PC-9 (cell line): Measurements from ENCODE around the gene ATP5ME. TPM values are rescaled to one million over a fixed set of nuclear protein-coding genes. Genes with fewer than 3 reads are reported as not detected.
"Not testable (repeated sequence)": the region's sequence is repeated elsewhere in the genome, so short reads cannot be mapped to it uniquely, and the experiment has no call there.

ENCODE experiments used
- BruUV-seq: library from RNA; stranded (reverse); fragments of 400-500 nt; replicated peaks from 2 replicates; lab custom pipeline; 2021; lab: Mats Ljungman, UMichigan
- CTCF ChIA-PET: fragments of 300-600 bp; sonication (Branson Sonifier 250); formaldehyde crosslinking; loops from one replicate; lab custom pipeline; 2022; ENCODE audit warnings: antibody characterized with exemption; lab: Charles Lee
- POLR2A ChIA-PET: fragments of 300-600 bp; sonication (Branson Sonifier 250); formaldehyde crosslinking; loops from one replicate; lab custom pipeline; 2022; ENCODE audit warnings: antibody characterized with exemption; ENCODE audit not compliant: unreplicated experiment; lab: Charles Lee
- DNase-seq, 2 experiments: peaks; one replicate each; pipeline versions ENCODE4 v3.0.0 to v3.0.0-alpha.2; 2015 to 2022; ENCODE audit warnings: mixed read lengths in 1 of 2
- H2AFZ ChIP-seq: fragments of 200-600 bp; sonication (generic); 2 replicates; pipeline ENCODE4 v1.8.1; 2017; ENCODE audit warnings: antibody characterized with exemption
- H3F3A ChIP-seq: fragments of 200-600 bp; sonication (generic); 2 replicates; pipeline ENCODE4 v1.8.1; 2017; ENCODE audit warnings: antibody characterized with exemption, mild to moderate bottlenecking, low read depth; ENCODE audit not compliant: insufficient read depth
- H3K27ac ChIP-seq: fragments of 200-600 bp; sonication (generic); 2 replicates; pipeline ENCODE4 v1.6.1; 2016; ENCODE audit warnings: mixed run types
- H3K27me3 ChIP-seq: fragments of 200-600 bp; sonication (generic); 2 replicates; pipeline ENCODE4 v1.6.1; 2016; ENCODE audit warnings: low read depth, mixed run types; ENCODE audit not compliant: insufficient read depth
- H3K36me3 ChIP-seq: fragments of 200-600 bp; sonication (generic); 2 replicates; pipeline ENCODE4 v1.6.1; 2016; ENCODE audit warnings: low read depth, mixed run types
- H3K4me1 ChIP-seq: fragments of 200-600 bp; sonication (generic); replicated peaks from 2 replicates; pipeline ENCODE4 v1.6.1; 2016; ENCODE audit warnings: mixed run types; ENCODE audit not compliant: insufficient read depth
- H3K4me2 ChIP-seq: fragments of 200-600 bp; sonication (generic); 2 replicates; pipeline ENCODE4 v1.6.1; 2017; ENCODE audit warnings: mixed run types
- H3K4me3 ChIP-seq: fragments of 200-600 bp; sonication (generic); 2 replicates; pipeline ENCODE4 v1.6.1; 2016; ENCODE audit warnings: mixed run types
- H3K79me2 ChIP-seq: fragments of 200-600 bp; sonication (generic); 2 replicates; pipeline ENCODE4 v1.6.1; 2017; ENCODE audit warnings: low read depth, mixed run types
- H3K9me2 ChIP-seq: fragments of 200-600 bp; sonication (generic); 2 replicates; pipeline ENCODE4 v1.8.1; 2017; ENCODE audit warnings: mild to moderate bottlenecking; ENCODE audit not compliant: insufficient read depth
- H3K9me3 ChIP-seq: fragments of 200-600 bp; sonication (generic); 2 replicates; pipeline ENCODE4 v1.8.1; 2016; ENCODE audit warnings: low read depth; ENCODE audit not compliant: insufficient read depth
- H4K20me1 ChIP-seq: fragments of 200-600 bp; sonication (generic); 2 replicates; pipeline ENCODE4 v1.8.1; 2017; ENCODE audit not compliant: insufficient read depth
- EZH2 ChIP-seq: fragments of 200-600 bp; sonication (generic); IDR thresholded peaks from 2 replicates; pipeline ENCODE4 v1.8.0; 2017; ENCODE audit warnings: antibody characterized with exemption, low read depth
- intact Hi-C: fragments of 100-400 bp; cut with micrococcal nuclease; formaldehyde crosslinking; loops from one replicate; pipeline ENCODE4 v1.10.0; 2022; ENCODE audit not compliant: unreplicated experiment
- total RNA-seq: library from RNA; stranded (reverse); gene quantifications from 2 replicates; pipeline ENCODE4 v1.2.3, GENCODE V29; 2021
- TF ChIP-seq, protein P1 (sequence below): fragments of 200-600 bp; sonication (generic); conservative IDR thresholded peaks from 2 replicates; pipeline ENCODE4 v1.6.1; 2017; ENCODE audit warnings: mixed run types, antibody characterized with exemption, mild to moderate bottlenecking, moderate library complexity

Gene ATP5ME
- total RNA-seq, 1 experiment from 2014 or later, result 334 TPM

DNA sequence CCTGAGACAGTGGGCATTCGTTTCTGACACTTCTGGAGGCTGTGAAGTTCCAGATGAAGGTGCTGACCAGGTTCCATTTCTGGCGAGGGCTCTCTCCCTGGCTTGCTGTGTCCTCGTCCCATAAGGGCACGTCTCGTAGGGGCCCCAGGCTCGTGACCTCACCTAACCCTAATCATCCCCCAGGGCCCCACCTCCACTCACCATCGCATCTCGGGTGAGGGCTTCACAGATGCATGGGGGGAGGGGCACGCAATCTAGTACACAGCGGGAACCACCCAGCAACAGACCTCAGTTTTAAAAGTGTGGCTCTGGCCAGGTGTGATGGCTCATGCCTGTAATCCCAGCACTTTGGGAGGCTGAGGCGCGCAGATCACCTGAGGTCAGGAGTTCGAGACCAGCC, 26.6 kb downstream of the ATP5ME start:
- no TSS peak for BruUV-seq
- no peaks in the 10 kb centered on the region for H3F3A ChIP-seq
- no peak overlapping the region for H3K4me3 ChIP-seq
- H3K4me2 ChIP-seq, result no peak overlapping the region
- no peaks in the 10 kb centered on the region for H3K79me2 ChIP-seq
- peaks cover 80% of the 10 kb centered on the region for H3K27me3 ChIP-seq
- TF ChIP-seq EZH2, result no peak
- TF ChIP-seq, protein P1, sequence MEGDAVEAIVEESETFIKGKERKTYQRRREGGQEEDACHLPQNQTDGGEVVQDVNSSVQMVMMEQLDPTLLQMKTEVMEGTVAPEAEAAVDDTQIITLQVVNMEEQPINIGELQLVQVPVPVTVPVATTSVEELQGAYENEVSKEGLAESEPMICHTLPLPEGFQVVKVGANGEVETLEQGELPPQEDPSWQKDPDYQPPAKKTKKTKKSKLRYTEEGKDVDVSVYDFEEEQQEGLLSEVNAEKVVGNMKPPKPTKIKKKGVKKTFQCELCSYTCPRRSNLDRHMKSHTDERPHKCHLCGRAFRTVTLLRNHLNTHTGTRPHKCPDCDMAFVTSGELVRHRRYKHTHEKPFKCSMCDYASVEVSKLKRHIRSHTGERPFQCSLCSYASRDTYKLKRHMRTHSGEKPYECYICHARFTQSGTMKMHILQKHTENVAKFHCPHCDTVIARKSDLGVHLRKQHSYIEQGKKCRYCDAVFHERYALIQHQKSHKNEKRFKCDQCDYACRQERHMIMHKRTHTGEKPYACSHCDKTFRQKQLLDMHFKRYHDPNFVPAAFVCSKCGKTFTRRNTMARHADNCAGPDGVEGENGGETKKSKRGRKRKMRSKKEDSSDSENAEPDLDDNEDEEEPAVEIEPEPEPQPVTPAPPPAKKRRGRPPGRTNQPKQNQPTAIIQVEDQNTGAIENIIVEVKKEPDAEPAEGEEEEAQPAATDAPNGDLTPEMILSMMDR, result no peak
- intact Hi-C loops, result no loop called here
- H3K4me1 ChIP-seq, result no peaks in the 10 kb centered on the region
- CTCF ChIA-PET, result no interaction called here
- no peaks in the 10 kb centered on the region for H3K9me3 ChIP-seq
- H4K20me1 ChIP-seq, result no peaks in the 10 kb centered on the region
- H2AFZ ChIP-seq, result no peak overlapping the region
- POLR2A ChIA-PET, result no interaction called here
- no peak overlapping the region for H3K27ac ChIP-seq
- no peak for DNase-seq
- H3K36me3 ChIP-seq, result no peaks in the 10 kb centered on the region
- H3K9me2 ChIP-seq, result no peaks in the 10 kb centered on the region

DNA sequence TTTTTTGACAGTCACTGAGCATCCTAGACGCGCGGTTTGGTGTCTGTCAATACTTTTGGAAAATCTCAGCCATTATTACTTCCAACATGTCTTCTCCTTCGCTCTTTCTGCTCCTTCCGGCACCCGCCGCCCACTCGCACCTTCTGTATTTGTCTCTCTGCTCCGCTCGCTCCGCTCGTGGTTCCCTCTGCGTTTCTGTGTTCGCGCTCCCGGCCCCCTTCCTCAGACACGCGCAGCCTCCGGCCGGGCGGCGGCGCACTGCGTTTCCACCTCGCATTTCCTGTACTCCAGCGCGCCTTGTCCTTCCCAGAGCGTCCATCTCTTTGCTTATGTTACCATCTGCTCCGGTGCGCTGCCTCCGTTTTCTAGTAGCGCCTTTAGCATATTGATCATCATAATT, 27.6 kb downstream of the ATP5ME start:
- Histone ChIP-seq H4K20me1 (no peaks in the 10 kb centered on the region), H3K36me3 (no peaks in the 10 kb centered on the region), H3K4me1 (no peaks in the 10 kb centered on the region), H3K4me2 (no peak overlapping the region), H3K27me3 (peaks cover 80% of the 10 kb centered on the region), H3K79me2 (no peaks in the 10 kb centered on the region), H3K27ac (no peak overlapping the region), H3K9me3 (peaks cover 5% of the 10 kb centered on the region; the same call in 1 of the 2 replicates), H3K4me3 (no peak overlapping the region), H2AFZ (no peak overlapping the region), H3K9me2 (no peaks in the 10 kb centered on the region), H3F3A (no peaks in the 10 kb centered on the region)
- no peak for DNase-seq
- no TSS peak for BruUV-seq
- intact Hi-C loops, result no loop called here
- ChIA-PET POLR2A (no interaction called here), CTCF (no interaction called here)
- TF ChIP-seq, protein P1, result no peak
- TF ChIP-seq EZH2, result no peak

DNA sequence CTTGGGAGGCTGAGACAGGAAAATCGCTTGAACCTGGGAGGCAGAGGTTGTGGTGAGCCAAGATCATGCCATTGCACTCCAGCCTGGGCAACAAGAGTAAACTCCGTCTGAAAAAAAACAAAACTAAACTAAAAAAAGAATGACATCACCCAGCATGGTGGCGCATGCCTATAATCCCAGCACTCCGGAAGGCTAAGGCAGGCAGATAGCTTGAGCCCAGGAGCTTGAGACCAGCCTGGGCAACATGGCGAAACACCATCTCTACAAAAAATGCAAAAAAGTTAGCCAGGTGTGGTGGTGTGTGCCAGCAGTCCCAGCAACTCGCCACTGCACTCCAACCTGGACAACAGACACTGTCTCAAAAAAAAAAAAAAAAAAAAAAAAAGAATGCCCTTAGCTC, 31.7 kb downstream of the ATP5ME start:
- POLR2A ChIA-PET, H3K4me1 ChIP-seq, DNase-seq, H3K9me3 ChIP-seq, H3K79me2 ChIP-seq, H4K20me1 ChIP-seq, BruUV-seq, H3K4me2 ChIP-seq, intact Hi-C loops, H3K36me3 ChIP-seq, H3K27ac ChIP-seq, H2AFZ ChIP-seq, H3K4me3 ChIP-seq, H3F3A ChIP-seq, H3K9me2 ChIP-seq: not testable (repeated sequence)
- peaks cover 84% of the 10 kb centered on the region for H3K27me3 ChIP-seq
- CTCF ChIA-PET, result interaction anchor here (0.7 kb wide), 2 partner anchors 24 to 58 kb away, joined by 5 to 11 read pairs; no protein-coding TSS in a partner anchor
